Thyroid gland (tissue), 4 donors: Measurements from ENCODE around the gene UBTF.

Experiments used
- POLR2A ChIP-seq, 2 donors: fragments of 450-650 bp; IDR thresholded peaks; one replicate each; pipeline ENCODE4 v1.6.1; 2017; ENCODE audit warnings: antibody characterized with exemption in 2 of 2, mild to moderate bottlenecking in 2 of 2, moderate library complexity in 1 of 2
- TF ChIP-seq, protein P1 (sequence below), 6 experiments: fragments of 200-600 bp in 3 of 6; fragments of 450-650 bp in 3 of 6; sonication (generic) in 3 of 6; IDR thresholded peaks; one replicate each; pipeline ENCODE4 v1.5.1; 2016 to 2019; ENCODE audit warnings: antibody characterized with exemption in 6 of 6, mild to moderate bottlenecking in 2 of 6, inconsistent platforms in 1 of 6, moderate library complexity in 1 of 6

DNA sequence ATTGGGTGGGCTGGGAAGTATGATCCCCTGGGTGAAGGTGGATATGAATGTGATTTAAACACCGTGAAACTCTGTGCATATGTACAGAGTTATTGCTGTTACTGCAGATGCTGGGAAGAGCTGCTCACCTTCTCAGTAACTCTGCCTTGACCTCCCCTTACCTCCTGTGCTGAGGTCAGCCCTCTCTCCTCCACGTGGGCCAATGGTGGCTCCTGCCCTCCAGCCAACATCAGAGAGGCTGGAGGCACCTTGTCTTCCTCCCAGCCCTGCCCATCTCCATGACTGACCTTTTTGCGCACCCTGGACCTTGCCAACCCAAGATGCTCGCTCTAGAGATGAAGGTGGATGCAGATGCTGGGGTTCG is 49.4 kb downstream of the UBTF start:
- TF ChIP-seq, protein P1, sequence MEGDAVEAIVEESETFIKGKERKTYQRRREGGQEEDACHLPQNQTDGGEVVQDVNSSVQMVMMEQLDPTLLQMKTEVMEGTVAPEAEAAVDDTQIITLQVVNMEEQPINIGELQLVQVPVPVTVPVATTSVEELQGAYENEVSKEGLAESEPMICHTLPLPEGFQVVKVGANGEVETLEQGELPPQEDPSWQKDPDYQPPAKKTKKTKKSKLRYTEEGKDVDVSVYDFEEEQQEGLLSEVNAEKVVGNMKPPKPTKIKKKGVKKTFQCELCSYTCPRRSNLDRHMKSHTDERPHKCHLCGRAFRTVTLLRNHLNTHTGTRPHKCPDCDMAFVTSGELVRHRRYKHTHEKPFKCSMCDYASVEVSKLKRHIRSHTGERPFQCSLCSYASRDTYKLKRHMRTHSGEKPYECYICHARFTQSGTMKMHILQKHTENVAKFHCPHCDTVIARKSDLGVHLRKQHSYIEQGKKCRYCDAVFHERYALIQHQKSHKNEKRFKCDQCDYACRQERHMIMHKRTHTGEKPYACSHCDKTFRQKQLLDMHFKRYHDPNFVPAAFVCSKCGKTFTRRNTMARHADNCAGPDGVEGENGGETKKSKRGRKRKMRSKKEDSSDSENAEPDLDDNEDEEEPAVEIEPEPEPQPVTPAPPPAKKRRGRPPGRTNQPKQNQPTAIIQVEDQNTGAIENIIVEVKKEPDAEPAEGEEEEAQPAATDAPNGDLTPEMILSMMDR (IDR thresholded peaks at IDR 0.05), result no peak
- no peak for TF ChIP-seq POLR2A (IDR thresholded peaks at IDR 0.05)
